DMS 273 (cell line): Measurements from ENCODE around the gene NDUFAF2.
"Not testable (repeated sequence)": the region's sequence is repeated elsewhere in the genome, so short reads cannot be mapped to it uniquely, and the experiment has no call there.

Experiments used
- DNase-seq: peaks from one replicate; lab custom pipeline; 2025; ENCODE audit not compliant: unreplicated experiment; lab: John Stamatoyannopoulos, UW

Gene NDUFAF2

GRCh38 chr5:60944904-60945812 lies at the start of gene NDUFAF2, which contains the start of gene ERCC8:
NDUFAF2 (plus strand) TSS chr5:60945205; CDS start chr5:60945256, 51 bp downstream.
ERCC8 (minus strand) TSS chr5:60945070; CDS start chr5:60945008, 62 bp downstream.
- DNase-seq, result peak; percentile 97

- no peak for DNase-seq
Measured at GRCh38 chr5:60896991-60897390, 48.0 kb upstream of the NDUFAF2 start.

- DNase-seq, result no peak
Measured at GRCh38 chr5:60903356-60903755, 41.6 kb upstream of the NDUFAF2 start.

GRCh38 chr5:60916646-60917045 lies 28.4 kb upstream of the NDUFAF2 start:
- no peak for DNase-seq

GRCh38 chr5:60918466-60918865 lies 26.5 kb upstream of the NDUFAF2 start:
- DNase-seq, result no peak

- DNase-seq, result no peak
Measured at GRCh38 chr5:60927450-60927849, 17.6 kb upstream of the NDUFAF2 start.

GRCh38 chr5:60929024-60929423 lies 16.0 kb upstream of the NDUFAF2 start:
- DNase-seq, result no peak

GRCh38 chr5:60943624-60944023 lies 1.4 kb upstream of the NDUFAF2 start:
- DNase-seq, result no peak

GRCh38 chr5:60945813-60946187 lies 795 bp downstream of the NDUFAF2 start:
- peak; percentile 81 for DNase-seq

- no peak for DNase-seq
Measured at GRCh38 chr5:60948738-60949137, 3.7 kb downstream of the NDUFAF2 start.

- DNase-seq, result no peak
Measured at GRCh38 chr5:60955239-60955638, 10.2 kb downstream of the NDUFAF2 start.

GRCh38 chr5:60958088-60958487 lies 13.1 kb downstream of the NDUFAF2 start:
- DNase-seq, result no peak

- DNase-seq, result no peak
Measured at GRCh38 chr5:60958712-60959111, 13.7 kb downstream of the NDUFAF2 start.

GRCh38 chr5:60959156-60959555 lies 14.2 kb downstream of the NDUFAF2 start:
- DNase-seq, result peak; percentile 58

- peak; percentile 21 for DNase-seq
Measured at GRCh38 chr5:60960591-60960990, 15.6 kb downstream of the NDUFAF2 start.

- no peak for DNase-seq
Measured at GRCh38 chr5:60961685-60962084, 16.7 kb downstream of the NDUFAF2 start.

- no peak for DNase-seq
Measured at GRCh38 chr5:60972231-60972630, 27.2 kb downstream of the NDUFAF2 start.

- no peak for DNase-seq
Measured at GRCh38 chr5:60977956-60978737, 33.1 kb downstream of the NDUFAF2 start.

- no peak for DNase-seq
Measured at GRCh38 chr5:60978968-60979367, 34.0 kb downstream of the NDUFAF2 start.

- no peak for DNase-seq
Measured at GRCh38 chr5:60980511-60980910, 35.5 kb downstream of the NDUFAF2 start.

GRCh38 chr5:60982127-60982526 lies 37.1 kb downstream of the NDUFAF2 start:
- DNase-seq, result not testable (repeated sequence)

GRCh38 chr5:60989790-60990189 lies 44.8 kb downstream of the NDUFAF2 start:
- no peak for DNase-seq
